Measurements from ENCODE around the gene ZBED4.
A peak's percentile ranks its signal among the peaks of the same experiment; 100 is the strongest.

The ZBED4 gene

GRCh38 chr22:49852898-49853894 lies at the start of gene ZBED4:
Gene ZBED4 (plus strand): TSS chr22:49853844. CDS start chr22:49883663, 29,819 bp downstream.
- Histone ChIP-seq H3K9me3 (ENCODE audit: low read length) (no peaks in the 10 kb centered on the region), H3K9ac (ENCODE audit: low read length) (peak within 1 kb of the TSS; percentile 49), H3K27me3 (ENCODE audit: control insufficient read depth in 1 of 2, insufficient read depth in 2 of 2, low read length in 2 of 2) (peaks cover 3 to 26% of the 10 kb centered on the region in 2 donors), H3K27ac (ENCODE audit: low read depth, low read length) (peak within 1 kb of the TSS; percentile 94), H3K4me3 (ENCODE audit: low read depth in 1 of 2, low read length in 2 of 2) (peak within 1 kb of the TSS; percentile 71 to 73), H3K36me3 (ENCODE audit: insufficient read depth, low read length) (no peaks in the 10 kb centered on the region), H3K4me1 (ENCODE audit: insufficient read depth, low read length) (peaks cover 16% of the 10 kb centered on the region)

- Histone ChIP-seq H3K27ac (ENCODE audit: low read depth, low read length) (no peak overlapping the region), H3K9ac (ENCODE audit: low read length) (no peak overlapping the region), H3K27me3 (ENCODE audit: control insufficient read depth in 1 of 2, insufficient read depth in 2 of 2, low read length in 2 of 2) (no peaks in the 10 kb centered on the region), H3K4me1 (ENCODE audit: insufficient read depth, low read length) (peaks cover 45% of the 10 kb centered on the region), H3K9me3 (ENCODE audit: low read length) (no peaks in the 10 kb centered on the region), H3K4me3 (ENCODE audit: low read depth in 1 of 2, low read length in 2 of 2) (no peak overlapping the region), H3K36me3 (ENCODE audit: insufficient read depth, low read length) (peaks cover 10% of the 10 kb centered on the region)
These were observed 46.5 kb upstream of the ZBED4 start for GRCh38 chr22:49807129-49807528.

- Histone ChIP-seq H3K27ac (ENCODE audit: low read depth, low read length) (no peak overlapping the region), H3K9ac (ENCODE audit: low read length) (no peak overlapping the region), H3K36me3 (ENCODE audit: insufficient read depth, low read length) (peaks cover 4% of the 10 kb centered on the region), H3K9me3 (ENCODE audit: low read length) (no peaks in the 10 kb centered on the region), H3K27me3 (ENCODE audit: control insufficient read depth in 1 of 2, insufficient read depth in 2 of 2, low read length in 2 of 2) (no peaks in the 10 kb centered on the region), H3K4me3 (ENCODE audit: low read depth in 1 of 2, low read length in 2 of 2) (no peak overlapping the region), H3K4me1 (ENCODE audit: insufficient read depth, low read length) (peaks cover 55% of the 10 kb centered on the region)
These were observed 45.6 kb upstream of the ZBED4 start for GRCh38 chr22:49807780-49808708.

GRCh38 chr22:49810363-49811019 lies 43.2 kb upstream of the ZBED4 start:
- peaks cover 8% of the 10 kb centered on the region for H3K36me3 ChIP-seq (ENCODE audit: insufficient read depth, low read length)
- H3K4me1 ChIP-seq (ENCODE audit: insufficient read depth, low read length) = peaks cover 64% of the 10 kb centered on the region
- no peak overlapping the region for H3K9ac ChIP-seq (ENCODE audit: low read length)
- no peaks in the 10 kb centered on the region for H3K27me3 ChIP-seq (ENCODE audit: control insufficient read depth in 1 of 2, insufficient read depth in 2 of 2, low read length in 2 of 2)
- H3K9me3 ChIP-seq (ENCODE audit: low read length) = no peaks in the 10 kb centered on the region
- no peak overlapping the region for H3K27ac ChIP-seq (ENCODE audit: low read depth, low read length)
- no peak overlapping the region for H3K4me3 ChIP-seq (ENCODE audit: low read depth in 1 of 2, low read length in 2 of 2)

- H3K36me3 ChIP-seq (ENCODE audit: insufficient read depth, low read length) = peaks cover 8% of the 10 kb centered on the region
- H3K9me3 ChIP-seq (ENCODE audit: low read length) = no peaks in the 10 kb centered on the region
- H3K27me3 ChIP-seq (ENCODE audit: control insufficient read depth in 1 of 2, insufficient read depth in 2 of 2, low read length in 2 of 2) = no peaks in the 10 kb centered on the region
- no peak overlapping the region for H3K9ac ChIP-seq (ENCODE audit: low read length)
- H3K4me3 ChIP-seq (ENCODE audit: low read depth in 1 of 2, low read length in 2 of 2) = no peak overlapping the region
- H3K4me1 ChIP-seq (ENCODE audit: insufficient read depth, low read length) = peaks cover 71% of the 10 kb centered on the region
- no peak overlapping the region for H3K27ac ChIP-seq (ENCODE audit: low read depth, low read length)
These were observed 42.4 kb upstream of the ZBED4 start for GRCh38 chr22:49811020-49811791.

GRCh38 chr22:49812838-49813237 lies 40.8 kb upstream of the ZBED4 start:
- Histone ChIP-seq H3K4me1 (ENCODE audit: insufficient read depth, low read length) (peaks cover 85% of the 10 kb centered on the region), H3K9ac (ENCODE audit: low read length) (no peak overlapping the region), H3K27ac (ENCODE audit: low read depth, low read length) (no peak overlapping the region), H3K4me3 (ENCODE audit: low read depth in 1 of 2, low read length in 2 of 2) (no peak overlapping the region), H3K27me3 (ENCODE audit: control insufficient read depth in 1 of 2, insufficient read depth in 2 of 2, low read length in 2 of 2) (no peaks in the 10 kb centered on the region), H3K36me3 (ENCODE audit: insufficient read depth, low read length) (peaks cover 13% of the 10 kb centered on the region), H3K9me3 (ENCODE audit: low read length) (no peaks in the 10 kb centered on the region)

GRCh38 chr22:49814164-49814686 lies 39.4 kb upstream of the ZBED4 start:
- H3K36me3 ChIP-seq (ENCODE audit: insufficient read depth, low read length) = peaks cover 21% of the 10 kb centered on the region
- H3K4me1 ChIP-seq (ENCODE audit: insufficient read depth, low read length) = peaks cover 80% of the 10 kb centered on the region
- no peak overlapping the region for H3K9ac ChIP-seq (ENCODE audit: low read length)
- no peak overlapping the region for H3K27ac ChIP-seq (ENCODE audit: low read depth, low read length)
- no peaks in the 10 kb centered on the region for H3K27me3 ChIP-seq (ENCODE audit: control insufficient read depth in 1 of 2, insufficient read depth in 2 of 2, low read length in 2 of 2)
- H3K9me3 ChIP-seq (ENCODE audit: low read length) = no peaks in the 10 kb centered on the region
- no peak overlapping the region for H3K4me3 ChIP-seq (ENCODE audit: low read depth in 1 of 2, low read length in 2 of 2)

- H3K4me1 ChIP-seq (ENCODE audit: insufficient read depth, low read length) = peaks cover 76% of the 10 kb centered on the region
- no peak overlapping the region for H3K27ac ChIP-seq (ENCODE audit: low read depth, low read length)
- H3K9ac ChIP-seq (ENCODE audit: low read length) = no peak overlapping the region
- peaks cover 22% of the 10 kb centered on the region for H3K36me3 ChIP-seq (ENCODE audit: insufficient read depth, low read length)
- H3K9me3 ChIP-seq (ENCODE audit: low read length) = no peaks in the 10 kb centered on the region
- no peak overlapping the region for H3K4me3 ChIP-seq (ENCODE audit: low read depth in 1 of 2, low read length in 2 of 2)
- no peaks in the 10 kb centered on the region for H3K27me3 ChIP-seq (ENCODE audit: control insufficient read depth in 1 of 2, insufficient read depth in 2 of 2, low read length in 2 of 2)
These were observed 38.8 kb upstream of the ZBED4 start for GRCh38 chr22:49814856-49815255.

GRCh38 chr22:49815641-49816091 lies 38.0 kb upstream of the ZBED4 start:
- Histone ChIP-seq H3K4me3 (ENCODE audit: low read depth in 1 of 2, low read length in 2 of 2) (no peak overlapping the region), H3K4me1 (ENCODE audit: insufficient read depth, low read length) (peaks cover 71% of the 10 kb centered on the region), H3K27ac (ENCODE audit: low read depth, low read length) (no peak overlapping the region), H3K36me3 (ENCODE audit: insufficient read depth, low read length) (peaks cover 30% of the 10 kb centered on the region), H3K9ac (ENCODE audit: low read length) (no peak overlapping the region), H3K27me3 (ENCODE audit: control insufficient read depth in 1 of 2, insufficient read depth in 2 of 2, low read length in 2 of 2) (no peaks in the 10 kb centered on the region), H3K9me3 (ENCODE audit: low read length) (no peaks in the 10 kb centered on the region)

GRCh38 chr22:49817359-49817758 lies 36.3 kb upstream of the ZBED4 start:
- peak overlapping the region in 1 of 2 donors; percentile 1 for H3K4me3 ChIP-seq (ENCODE audit: low read depth in 1 of 2, low read length in 2 of 2)
- H3K9me3 ChIP-seq (ENCODE audit: low read length) = no peaks in the 10 kb centered on the region
- peaks cover 69% of the 10 kb centered on the region for H3K4me1 ChIP-seq (ENCODE audit: insufficient read depth, low read length)
- H3K27ac ChIP-seq (ENCODE audit: low read depth, low read length) = no peak overlapping the region
- H3K27me3 ChIP-seq (ENCODE audit: control insufficient read depth in 1 of 2, insufficient read depth in 2 of 2, low read length in 2 of 2) = no peaks in the 10 kb centered on the region
- no peak overlapping the region for H3K9ac ChIP-seq (ENCODE audit: low read length)
- H3K36me3 ChIP-seq (ENCODE audit: insufficient read depth, low read length) = peaks cover 40% of the 10 kb centered on the region

Measured in muscle layer of colon (tissue), 2 donors.